Measurements from ENCODE around the gene PTPRA. TPM values are rescaled to one million over a fixed set of nuclear protein-coding genes. Genes with fewer than 3 reads are reported as not detected.

PTPRA gene
- total and polyA plus RNA-seq, 9 of the 15 experiments (the other 6 are each of a cell fraction or from before 2014, with no cell fraction given): 3.4 to 80.5 (median 28.0) TPM

- TF ChIP-seq FOXK1 (CRISPR knock-in tag; IDR thresholded peaks at IDR 0.05; ENCODE audit: borderline replicate concordance): peak; percentile 5; the same call in 1 of the 2 replicates
- TF ChIP-seq E2F3 (CRISPR knock-in tag; IDR thresholded peaks at IDR 0.05): 0 out of 2 replicates have a peak, but pooled peaks have one; percentile 31
- no peak for TF ChIP-seq BRD9 (IDR thresholded peaks at IDR 0.05; ENCODE audit: low read depth, partially characterized antibody)
- TF ChIP-seq ZKSCAN8 (CRISPR knock-in tag; IDR thresholded peaks at IDR 0.05): no peak
- peak; percentile 56; the same call in 1 of the 2 replicates for TF ChIP-seq CREM (IDR thresholded peaks at IDR 0.05; ENCODE audit: low read depth)
- peak; percentile 29; the same call in 1 of the 2 replicates for TF ChIP-seq FOSL1 (tag; conservative IDR thresholded peaks at IDR 0.05)
- TF ChIP-seq HDAC6 (IDR thresholded peaks at IDR 0.05; ENCODE audit: low read depth, low read length): 0 out of 2 replicates have a peak, but pooled peaks have one; percentile 8
- TF ChIP-seq MYC (IDR thresholded peaks at IDR 0.05; ENCODE audit: low read depth, low read length): peak; percentile 91
- no peak for TF ChIP-seq MYC (CRISPR knock-in tag; IDR thresholded peaks at IDR 0.05; ENCODE audit: borderline replicate concordance, low read depth)
- TF ChIP-seq ZNF639 (CRISPR knock-in tag; conservative IDR thresholded peaks at IDR 0.05 in 1 of 2, IDR thresholded peaks at IDR 0.05 in 1 of 2): no peak; a peak in 1 of 4 replicates
- 0 out of 2 replicates have a peak, but pooled peaks have one; percentile 13 for TF ChIP-seq SMARCE1 (IDR thresholded peaks at IDR 0.05)
- no peak for TF ChIP-seq BCLAF1 (IDR thresholded peaks at IDR 0.05; ENCODE audit: borderline replicate concordance in 1 of 2, control insufficient read depth in 1 of 2, low read depth in 2 of 2, low read length in 1 of 2)
- TF ChIP-seq MAX (CRISPR knock-in tag; IDR thresholded peaks at IDR 0.05): peak; percentile 95
- peak; percentile 21; the same call in 1 of the 2 replicates for TF ChIP-seq POLR2G (IDR thresholded peaks at IDR 0.05; ENCODE audit: low read depth, low read length)
- TF ChIP-seq YY1 (IDR thresholded peaks at IDR 0.05; ENCODE audit: borderline replicate concordance in 1 of 3, control insufficient read depth in 1 of 3, extremely low read depth in 1 of 3, insufficient read depth in 3 of 3, insufficient read length in 1 of 3, insufficient replicate concordance in 2 of 3, low read depth in 1 of 3, low read length in 2 of 3): peak in 1 of 3 experiments; percentile 49
- TF ChIP-seq ZNF592 (IDR thresholded peaks at IDR 0.05): peak; percentile 65; the same call in 1 of the 2 replicates
- TF ChIP-seq KLF10 (CRISPR knock-in tag; IDR thresholded peaks at IDR 0.05): no peak
These were observed 747 bp upstream of the PTPRA start (continued) for GRCh38 chr20:2872459-2873009.

Data from K562 (cell line).